Esophagus muscularis mucosa (tissue), 4 donors: ENCODE measurements around the gene EPHB2. TPM values are rescaled to one million over a fixed set of nuclear protein-coding genes. Genes with fewer than 3 reads are reported as not detected.

Experiments used
- DNase-seq: peaks from one replicate; pipeline ENCODE4 v3.0.0-alpha.2; 2017; ENCODE audit errors: extremely low spot score
- H3K27ac ChIP-seq, 4 donors: fragments of 200-600 bp; sonication (generic); replicated peaks in 1 of 4; 1 replicate in 3 of 4; 2 replicates in 1 of 4; pipeline ENCODE4 v1.5.1; 2016 to 2019; ENCODE audit warnings: mild to moderate bottlenecking in 1 of 4
- H3K27me3 ChIP-seq, 4 donors: fragments of 200-600 bp; sonication (generic); one replicate each; pipeline versions ENCODE4 v1.5.1 to v1.6.0; 2016 to 2019
- H3K36me3 ChIP-seq, 4 donors: fragments of 200-600 bp; sonication (generic); one replicate each; pipeline ENCODE4 v1.5.1; 2016 to 2019
- H3K4me1 ChIP-seq, 4 donors: fragments of 200-600 bp; sonication (generic); one replicate each; pipeline ENCODE4 v1.5.1; 2016 to 2019
- H3K4me3 ChIP-seq, 4 donors: fragments of 200-600 bp; sonication (generic); 1 replicate in 2 of 4; 2 replicates in 2 of 4; pipeline ENCODE4 v1.5.1; 2016 to 2019; ENCODE audit warnings: mild to moderate bottlenecking in 4 of 4, moderate library complexity in 1 of 4
- H3K9me3 ChIP-seq, 4 donors: fragments of 200-600 bp; sonication (generic); 1 replicate in 3 of 4; 2 replicates in 1 of 4; pipeline ENCODE4 v1.5.1; 2016 to 2019
- EP300 ChIP-seq: sonication (generic); formaldehyde crosslinking; IDR thresholded peaks from one replicate; pipeline ENCODE4 v1.6.1; 2017; ENCODE audit warnings: antibody characterized with exemption
- POLR2A ChIP-seq: fragments of 450-650 bp; IDR thresholded peaks from one replicate; pipeline ENCODE4 v1.6.1; 2017; ENCODE audit warnings: antibody characterized with exemption, moderate library complexity, mild to moderate bottlenecking, low read depth
- POLR2AphosphoS5 ChIP-seq, 2 donors: sonication (generic); formaldehyde crosslinking; IDR thresholded peaks; one replicate each; pipeline ENCODE4 v1.6.1; 2017; ENCODE audit warnings: antibody characterized with exemption in 2 of 2
- WGBS: methylation state at CpG from one replicate; pipeline ENCODE4 v1.1.5; 2018; 5-methylcytosine and 5-hydroxymethylcytosine counted together
- intact Hi-C: fragments of 100-400 bp; cut with DNase I; formaldehyde crosslinking; loops from one replicate; pipeline ENCODE4 v1.15.1; 2023
- total RNA-seq, 4 donors: library from RNA; depleted of rRNA; stranded (reverse); fragments of >200 nt; gene quantifications; one replicate each; pipeline versions ENCODE4 v1.1.0 to v1.2.1, GENCODE V29; 2016
- TF ChIP-seq, protein P1 (sequence below), 3 experiments: fragments of 200-600 bp in 2 of 3; fragments of 450-650 bp in 1 of 3; sonication (generic) in 2 of 3; IDR thresholded peaks; one replicate each; pipeline ENCODE4 v1.5.1; 2017 to 2019; ENCODE audit warnings: antibody characterized with exemption in 3 of 3, mild to moderate bottlenecking in 2 of 3, moderate library complexity in 1 of 3

Gene EPHB2
- total RNA-seq, 4 donors from 2014 or later: 1.5 to 3.3 (median 1.9) TPM

DNA sequence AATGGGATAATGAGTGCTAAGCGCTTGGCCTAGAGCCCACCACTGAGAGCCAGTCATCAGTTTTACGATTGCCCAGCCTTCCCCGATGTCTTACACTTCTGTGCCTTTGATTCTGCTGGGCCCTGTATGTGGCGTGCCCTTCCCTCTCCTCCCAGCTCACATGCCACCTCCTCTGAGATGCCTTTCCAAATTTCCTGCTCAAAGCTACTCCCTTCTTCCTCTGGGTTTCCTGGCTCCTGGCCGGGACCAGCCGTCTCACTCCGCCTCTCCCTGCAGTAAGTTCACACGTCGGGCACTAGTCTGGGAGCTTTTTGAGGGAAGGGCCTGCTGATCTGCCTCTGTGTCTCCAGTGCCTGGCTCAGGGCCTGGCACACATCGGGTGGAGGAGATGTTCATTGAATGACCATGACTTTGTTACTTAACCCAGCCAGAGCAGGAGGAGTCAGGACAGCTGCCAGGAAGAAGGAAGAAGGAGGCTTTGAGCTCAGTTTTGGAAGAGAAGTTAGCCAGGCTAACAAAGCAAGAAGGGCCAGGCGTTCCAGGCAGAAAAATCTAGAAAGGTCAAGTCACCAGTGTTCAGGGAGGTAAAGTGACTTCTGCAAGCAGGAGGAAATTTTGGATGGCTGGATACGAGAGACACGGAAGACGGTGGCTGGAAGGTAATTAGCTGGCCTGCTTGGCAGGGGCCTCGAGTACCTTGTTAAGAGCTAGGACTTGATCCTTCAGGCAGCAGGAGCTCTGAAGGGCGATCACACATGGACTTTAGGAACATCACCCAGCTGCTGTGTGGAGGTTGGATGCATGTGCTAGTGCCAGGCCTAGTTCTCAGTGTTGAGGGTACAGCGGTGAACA lies 63.6 kb downstream of the EPHB2 start:
- Histone ChIP-seq H3K4me1 (peaks cover 7 to 45% (median 34%) of the 10 kb centered on the region in 4 donors), H3K27me3 (peaks cover 0 to 14% (median 0%) of the 10 kb centered on the region in 4 donors), H3K27ac (peak overlapping the region in 2 of 4 donors; percentile 6 to 14), H3K36me3 (no peaks in the 10 kb centered on the region), H3K4me3 (no peak overlapping the region), H3K9me3 (no peaks in the 10 kb centered on the region)
- intact Hi-C loops: no loop called here
- TF ChIP-seq POLR2AphosphoS5 (IDR thresholded peaks at IDR 0.05) (peak in 1 of 2 donors; percentile 46), EP300 (no peak)
- 50% methylated on average over 17 of the region's 17 CpGs for WGBS
- no peak for DNase-seq

DNA sequence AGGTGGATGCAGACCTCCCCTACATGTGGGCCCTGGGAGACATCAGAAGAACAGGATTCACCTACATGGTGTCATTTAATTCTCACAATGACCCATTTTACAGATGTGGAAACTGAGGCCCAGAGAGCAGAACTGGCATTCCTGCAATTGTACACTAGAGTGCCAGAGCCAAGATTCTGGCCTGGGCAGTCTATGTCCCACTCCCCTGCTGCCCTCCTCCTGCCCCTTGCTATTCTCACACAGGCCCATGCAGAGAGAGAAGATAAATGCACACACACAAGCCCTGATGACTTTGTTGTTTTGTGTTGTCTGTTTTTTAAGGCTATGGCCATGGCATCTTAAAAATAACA lies 64.2 kb downstream of the EPHB2 start:
- intact Hi-C loops: no loop called here
- Histone ChIP-seq H3K9me3 (no peaks in the 10 kb centered on the region), H3K36me3 (no peaks in the 10 kb centered on the region), H3K27me3 (peaks cover 0 to 19% (median 0%) of the 10 kb centered on the region in 4 donors), H3K4me1 (peaks cover 7 to 50% (median 37%) of the 10 kb centered on the region in 4 donors), H3K4me3 (no peak overlapping the region), H3K27ac (no peak overlapping the region)
- DNase-seq: no peak
- TF ChIP-seq, protein P1, sequence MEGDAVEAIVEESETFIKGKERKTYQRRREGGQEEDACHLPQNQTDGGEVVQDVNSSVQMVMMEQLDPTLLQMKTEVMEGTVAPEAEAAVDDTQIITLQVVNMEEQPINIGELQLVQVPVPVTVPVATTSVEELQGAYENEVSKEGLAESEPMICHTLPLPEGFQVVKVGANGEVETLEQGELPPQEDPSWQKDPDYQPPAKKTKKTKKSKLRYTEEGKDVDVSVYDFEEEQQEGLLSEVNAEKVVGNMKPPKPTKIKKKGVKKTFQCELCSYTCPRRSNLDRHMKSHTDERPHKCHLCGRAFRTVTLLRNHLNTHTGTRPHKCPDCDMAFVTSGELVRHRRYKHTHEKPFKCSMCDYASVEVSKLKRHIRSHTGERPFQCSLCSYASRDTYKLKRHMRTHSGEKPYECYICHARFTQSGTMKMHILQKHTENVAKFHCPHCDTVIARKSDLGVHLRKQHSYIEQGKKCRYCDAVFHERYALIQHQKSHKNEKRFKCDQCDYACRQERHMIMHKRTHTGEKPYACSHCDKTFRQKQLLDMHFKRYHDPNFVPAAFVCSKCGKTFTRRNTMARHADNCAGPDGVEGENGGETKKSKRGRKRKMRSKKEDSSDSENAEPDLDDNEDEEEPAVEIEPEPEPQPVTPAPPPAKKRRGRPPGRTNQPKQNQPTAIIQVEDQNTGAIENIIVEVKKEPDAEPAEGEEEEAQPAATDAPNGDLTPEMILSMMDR (IDR thresholded peaks at IDR 0.05): no peak
- TF ChIP-seq EP300: no peak
- no peak for TF ChIP-seq POLR2AphosphoS5 (IDR thresholded peaks at IDR 0.05)
- no peak for TF ChIP-seq POLR2A

DNA sequence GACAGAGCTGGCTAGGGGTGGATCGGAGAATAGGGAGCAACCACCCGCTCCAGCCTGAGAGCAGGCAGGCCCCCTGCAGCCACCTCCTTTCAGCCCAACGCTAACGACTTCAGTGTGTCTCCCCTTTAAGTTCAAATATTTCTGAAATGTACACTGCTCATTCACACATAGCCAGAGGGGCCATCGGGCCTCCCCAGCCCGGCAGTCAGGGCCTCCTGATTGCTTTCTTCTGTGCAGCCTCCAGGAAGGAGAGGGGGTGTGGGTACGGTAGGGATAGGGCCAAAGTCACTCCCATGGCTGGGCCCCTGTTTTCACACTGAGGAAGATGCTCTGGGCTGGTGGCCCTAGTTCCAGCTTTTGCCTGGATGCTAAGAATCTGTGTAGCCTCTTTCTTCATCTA lies 64.8 kb downstream of the EPHB2 start:
- no peak overlapping the region for H3K27ac ChIP-seq
- no peaks in the 10 kb centered on the region for H3K9me3 ChIP-seq
- no peak for DNase-seq
- intact Hi-C loops: no loop called here
- H3K4me3 ChIP-seq: no peak overlapping the region
- TF ChIP-seq EP300: no peak
- TF ChIP-seq, protein P1 (IDR thresholded peaks at IDR 0.05): no peak
- TF ChIP-seq POLR2AphosphoS5 (IDR thresholded peaks at IDR 0.05): no peak
- WGBS: 100% methylated on average over 2 of the region's 7 CpGs
- H3K4me1 ChIP-seq: peaks cover 7 to 50% (median 37%) of the 10 kb centered on the region in 4 donors
- H3K36me3 ChIP-seq: no peaks in the 10 kb centered on the region
- H3K27me3 ChIP-seq: peaks cover 0 to 19% (median 0%) of the 10 kb centered on the region in 4 donors

DNA sequence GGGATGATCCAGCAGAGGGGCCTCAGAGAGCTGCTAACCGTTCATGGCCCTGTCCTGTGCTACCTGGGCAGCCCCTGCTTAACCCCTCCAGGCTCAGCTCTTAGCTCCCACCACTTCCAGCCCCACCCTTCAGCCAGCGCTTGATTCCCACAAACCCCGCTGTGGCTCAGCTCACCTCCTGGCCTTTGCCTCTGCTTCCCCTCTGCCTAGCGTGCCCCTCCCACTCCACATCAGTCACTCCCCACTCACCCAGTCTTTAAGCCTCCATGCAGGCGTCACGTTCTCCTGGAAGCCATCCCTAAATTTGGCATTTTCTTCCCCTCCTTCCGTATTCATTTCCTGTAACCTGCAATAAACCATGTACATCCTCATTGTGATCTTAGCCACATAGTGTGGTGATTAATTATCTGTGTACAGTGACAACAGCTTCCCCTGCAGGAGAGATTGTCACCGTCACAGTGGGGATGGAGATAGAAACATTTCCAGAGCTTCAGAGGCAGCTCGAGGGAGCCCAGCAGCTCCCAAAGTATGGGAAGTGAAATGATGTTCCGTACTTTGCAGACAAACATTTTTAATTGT lies 65.5 kb downstream of the EPHB2 start:
- H3K4me1 ChIP-seq: peaks cover 7 to 50% (median 37%) of the 10 kb centered on the region in 4 donors
- no peak overlapping the region for H3K4me3 ChIP-seq
- TF ChIP-seq, protein P1 (IDR thresholded peaks at IDR 0.05): no peak
- TF ChIP-seq EP300 (no peak), POLR2AphosphoS5 (IDR thresholded peaks at IDR 0.05) (no peak), POLR2A (no peak)
- no peak overlapping the region for H3K27ac ChIP-seq
- DNase-seq: no peak
- intact Hi-C loops: no loop called here
- WGBS: 68% methylated on average over 10 of the region's 10 CpGs
- H3K27me3 ChIP-seq: peaks cover 0 to 19% (median 0%) of the 10 kb centered on the region in 4 donors
- H3K36me3 ChIP-seq: no peaks in the 10 kb centered on the region
- no peaks in the 10 kb centered on the region for H3K9me3 ChIP-seq

DNA sequence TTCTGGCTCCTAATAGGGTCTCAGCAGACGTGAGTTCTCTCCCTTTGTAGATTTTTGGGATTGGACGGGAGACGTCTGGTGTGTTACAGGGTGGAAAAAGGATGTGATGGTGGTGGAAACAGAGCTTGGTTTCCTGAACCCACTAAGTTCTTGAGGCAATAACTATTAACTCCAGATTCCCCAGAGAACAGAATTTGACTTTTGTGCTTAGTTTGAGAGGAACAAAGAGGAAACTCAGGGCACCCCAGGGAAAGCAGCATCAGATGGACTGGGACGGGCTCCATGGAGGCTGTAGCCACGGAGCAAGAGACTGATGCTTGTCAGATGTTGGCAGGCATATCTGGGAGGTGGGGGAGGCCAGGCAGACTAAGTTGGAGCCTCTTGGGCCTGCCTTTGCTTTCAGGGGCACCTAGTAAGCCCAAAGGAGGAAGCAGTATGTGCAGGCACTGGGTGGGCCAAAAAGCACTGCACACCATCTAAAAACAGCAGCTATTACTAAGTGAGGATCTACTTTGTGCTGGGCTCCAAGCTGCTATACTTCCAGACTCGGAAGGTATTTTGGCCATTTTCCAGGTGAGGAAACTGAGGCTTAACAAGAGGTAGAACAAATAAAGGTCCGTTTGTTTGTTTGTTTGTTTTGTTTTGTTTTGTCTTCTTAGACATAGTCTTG lies 66.9 kb downstream of the EPHB2 start:
- 76% methylated on average over 6 of the region's 7 CpGs for WGBS
- Histone ChIP-seq H3K27ac (no peak overlapping the region), H3K4me3 (no peak overlapping the region), H3K4me1 (peaks cover 7 to 50% (median 37%) of the 10 kb centered on the region in 4 donors), H3K27me3 (peaks cover 0 to 19% (median 0%) of the 10 kb centered on the region in 4 donors), H3K36me3 (no peaks in the 10 kb centered on the region), H3K9me3 (no peaks in the 10 kb centered on the region)
- no peak for DNase-seq
- intact Hi-C loops: no loop called here
- TF ChIP-seq EP300 (no peak), POLR2AphosphoS5 (IDR thresholded peaks at IDR 0.05) (no peak), POLR2A (no peak)
- TF ChIP-seq, protein P1 (IDR thresholded peaks at IDR 0.05): no peak
